GM18951 (cell line): ENCODE data around the gene PIK3R4.

Experiments
- POLR2A ChIP-seq: IDR thresholded peaks from 4 replicates; pipeline ENCODE4 v1.6.1; 2011; ENCODE audit warnings: mild to moderate bottlenecking; ENCODE audit not compliant: insufficient read length, insufficient read depth; ENCODE audit errors: extremely low read depth
- in situ Hi-C: fragments of 300-500 bp; cut with MboI; formaldehyde crosslinking; loops from one replicate; pipeline ENCODE4 v1.12.0; 2022; ENCODE audit warnings: low sequenced_read_pairs, mixed read lengths, inconsistent platforms; ENCODE audit not compliant: unreplicated experiment

Gene PIK3R4

GRCh38 chr3:130760922-130761321 lies 14.3 kb upstream of the PIK3R4 start:
- in situ Hi-C loops = loop anchor here (5.0 kb wide), 1 partner anchor 131 kb away; the partner anchor contains the start of gene ATP2C1
- TF ChIP-seq POLR2A = no peak

GRCh38 chr3:130759692-130760338 lies 13.2 kb upstream of the PIK3R4 start:
- no peak for TF ChIP-seq POLR2A
- in situ Hi-C loops = loop anchor here (5.0 kb wide), 1 partner anchor 132 kb away; the partner anchor contains the start of gene ATP2C1

DNA sequence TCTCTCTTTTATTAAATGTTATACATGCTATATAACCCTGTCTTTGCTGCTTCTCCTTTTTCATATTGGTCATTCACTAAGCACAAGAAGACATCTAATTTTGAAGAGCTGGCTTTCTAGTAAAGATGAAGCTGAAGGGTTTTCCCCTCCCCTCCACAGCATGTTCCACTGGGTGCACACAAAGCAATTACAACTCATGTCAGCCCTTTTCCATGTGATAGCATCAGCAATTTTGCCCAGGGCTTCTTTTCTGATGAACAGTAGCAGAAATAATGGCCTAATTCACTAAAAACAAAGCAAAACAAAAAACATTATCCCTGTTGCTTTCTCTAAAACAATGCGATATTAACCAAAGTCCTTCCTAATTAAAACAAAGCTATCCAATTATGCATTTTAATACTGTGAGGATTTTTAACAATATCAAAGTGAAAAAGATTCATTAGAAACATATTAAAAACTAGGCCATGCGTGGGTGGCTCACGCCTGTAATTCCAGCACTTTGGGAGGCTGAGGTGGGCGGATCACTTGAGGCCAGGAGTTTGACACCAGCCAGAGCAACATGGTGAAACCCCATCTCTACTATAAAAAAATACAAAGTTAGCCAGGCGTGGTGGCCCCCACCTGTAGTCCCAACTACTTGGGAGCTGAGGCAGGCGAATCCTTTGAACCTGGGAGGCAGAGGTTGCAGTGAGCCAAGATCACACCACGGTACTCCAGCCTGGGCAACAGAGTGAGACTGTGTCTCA lies 12.2 kb upstream of the PIK3R4 start:
- no peak for TF ChIP-seq POLR2A
- in situ Hi-C loops = no loop called here

DNA sequence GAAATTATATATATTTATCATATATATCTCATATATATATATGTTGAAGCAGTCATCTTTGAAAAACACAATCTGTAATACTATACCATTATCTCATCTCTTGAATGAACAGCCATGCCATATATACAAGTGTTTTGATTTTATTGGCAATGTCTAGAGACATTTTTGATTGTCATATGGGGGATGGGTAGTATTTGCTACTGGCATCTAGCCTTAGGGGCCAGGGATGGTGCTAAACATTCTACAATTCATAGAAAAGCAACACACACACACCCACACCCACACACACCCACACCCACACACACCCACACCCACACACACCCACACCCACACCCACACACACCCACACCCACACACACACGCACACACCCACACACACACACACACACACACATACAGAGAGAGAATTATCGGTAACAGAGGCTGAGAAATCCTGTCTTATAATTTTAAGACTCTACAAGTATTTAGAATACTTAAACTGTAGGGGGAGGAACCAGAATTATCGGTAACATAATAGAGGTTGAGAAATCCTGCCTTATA lies 11.1 kb upstream of the PIK3R4 start:
- TF ChIP-seq POLR2A = no peak
- in situ Hi-C loops = no loop called here

GRCh38 chr3:130755666-130756065 lies 9.0 kb upstream of the PIK3R4 start:
- in situ Hi-C loops = no loop called here
- no peak for TF ChIP-seq POLR2A

- no peak for TF ChIP-seq POLR2A
- in situ Hi-C loops = no loop called here
These were observed 2.4 kb upstream of the PIK3R4 start for GRCh38 chr3:130748981-130749380.

- in situ Hi-C loops = no loop called here
These were observed 1.8 kb upstream of the PIK3R4 start for GRCh38 chr3:130748467-130748861.

GRCh38 chr3:130743354-130743753 lies 3.3 kb downstream of the PIK3R4 start:
- no peak for TF ChIP-seq POLR2A
- in situ Hi-C loops = no loop called here

More at GRCh38 chr3:130748467-130748861, 1.8 kb upstream of the PIK3R4 start:
- TF ChIP-seq POLR2A = no peak

DNA sequence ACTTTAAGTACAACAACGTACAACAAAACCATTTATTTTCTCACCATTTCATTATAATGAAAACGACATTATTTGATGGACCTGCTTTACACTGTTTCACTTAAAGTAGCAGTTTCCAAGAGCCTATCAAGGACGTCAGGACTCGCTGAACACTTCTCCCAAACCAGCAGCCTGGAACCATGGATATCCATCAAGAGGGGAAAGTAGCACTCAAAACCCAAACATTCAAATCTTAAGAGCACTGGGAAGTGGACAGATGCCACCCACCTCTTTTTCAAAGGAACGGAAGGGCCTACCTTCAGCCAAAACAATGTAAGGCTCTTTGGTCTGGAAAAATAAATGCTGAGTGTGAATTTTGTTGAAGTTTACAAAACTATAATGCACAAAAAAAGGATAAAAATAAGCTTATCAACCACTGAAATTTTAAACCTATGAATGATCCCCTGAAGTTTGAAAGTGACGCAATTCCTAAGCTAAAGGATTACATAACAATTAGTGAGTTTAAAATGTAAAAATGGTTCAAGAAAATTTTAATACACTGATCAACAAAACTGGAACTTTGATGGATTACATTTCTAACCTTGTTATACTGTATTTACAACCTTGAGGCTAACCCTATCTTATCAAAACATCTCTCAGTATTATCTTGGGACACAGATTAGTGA lies 4.6 kb downstream of the PIK3R4 start:
- in situ Hi-C loops = no loop called here
- no peak for TF ChIP-seq POLR2A

DNA sequence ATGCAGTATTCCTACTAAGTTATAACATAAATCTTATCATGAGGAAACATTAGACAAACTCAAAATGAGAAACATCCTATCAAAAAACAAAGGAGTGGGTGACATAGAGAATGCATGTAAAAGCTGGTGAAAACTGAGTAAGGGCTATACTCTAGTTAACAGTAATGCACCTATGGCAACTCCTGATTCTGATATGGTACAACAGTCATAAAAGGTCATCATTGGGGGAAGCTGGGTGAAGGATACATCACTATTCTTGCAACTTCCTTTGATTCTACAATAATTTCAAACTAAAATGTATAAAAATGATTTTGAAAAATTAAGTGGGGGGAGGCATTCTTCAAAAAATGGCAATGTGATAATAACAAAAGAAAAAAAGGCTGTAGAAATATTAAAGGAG lies 6.8 kb downstream of the PIK3R4 start:
- TF ChIP-seq POLR2A = no peak
- in situ Hi-C loops = no loop called here

DNA sequence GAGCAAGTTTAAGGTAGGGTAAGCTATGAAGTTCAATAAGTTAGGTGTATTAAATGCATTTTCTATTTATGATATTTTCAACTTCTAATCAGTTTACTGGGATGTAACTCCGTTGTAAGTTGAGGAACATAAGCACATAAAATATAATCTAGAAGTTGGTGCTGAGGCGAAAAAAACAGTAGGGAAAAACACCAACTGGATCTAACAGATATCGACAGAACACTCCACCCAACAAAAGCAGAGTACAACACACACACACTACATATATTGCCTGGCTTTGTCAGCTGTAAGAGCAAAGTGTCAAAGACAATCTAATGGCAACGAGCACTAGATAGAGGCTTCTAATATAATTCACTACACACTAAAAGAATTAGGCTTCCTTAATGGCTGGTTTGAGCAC lies 8.4 kb downstream of the PIK3R4 start:
- in situ Hi-C loops = no loop called here
- no peak for TF ChIP-seq POLR2A

GRCh38 chr3:130737622-130738021 lies 9.0 kb downstream of the PIK3R4 start:
- in situ Hi-C loops = no loop called here
- TF ChIP-seq POLR2A = no peak

DNA sequence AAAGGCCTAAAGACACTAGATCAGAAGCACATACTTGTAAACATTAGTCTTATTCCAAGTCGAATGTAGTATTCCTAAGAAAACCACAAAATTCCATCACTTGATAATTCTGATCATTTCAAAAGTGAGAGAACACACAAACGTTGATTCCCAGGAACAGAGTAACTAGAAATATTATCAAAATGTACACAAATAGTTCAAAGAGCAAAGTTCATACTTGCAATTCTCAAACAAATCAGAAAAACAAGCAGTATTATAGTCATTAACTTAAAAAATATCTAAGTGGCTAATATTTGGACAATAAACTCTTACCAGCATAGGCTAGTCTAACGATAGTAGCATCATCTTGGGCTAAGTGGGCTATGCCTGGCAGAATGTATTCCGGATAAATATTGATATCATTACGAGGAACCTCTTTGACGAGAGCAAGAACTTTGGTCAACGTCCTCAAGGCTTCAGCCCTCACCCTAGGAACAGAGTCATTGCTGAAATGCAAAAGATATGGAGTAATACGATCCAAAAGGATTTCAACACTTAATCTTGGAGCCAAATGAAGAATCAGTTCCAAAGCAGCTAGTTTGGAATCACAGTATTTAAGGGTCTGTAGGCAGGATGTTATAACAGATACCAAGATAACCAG lies 13.3 kb downstream of the PIK3R4 start:
- in situ Hi-C loops = no loop called here
- TF ChIP-seq POLR2A = no peak
